ENCODE measurements around the gene SPOUT1.

GRCh38 chr9:128821584-128822406 lies 7.8 kb downstream of the SPOUT1 start:
- TF ChIP-seq, protein P1, sequence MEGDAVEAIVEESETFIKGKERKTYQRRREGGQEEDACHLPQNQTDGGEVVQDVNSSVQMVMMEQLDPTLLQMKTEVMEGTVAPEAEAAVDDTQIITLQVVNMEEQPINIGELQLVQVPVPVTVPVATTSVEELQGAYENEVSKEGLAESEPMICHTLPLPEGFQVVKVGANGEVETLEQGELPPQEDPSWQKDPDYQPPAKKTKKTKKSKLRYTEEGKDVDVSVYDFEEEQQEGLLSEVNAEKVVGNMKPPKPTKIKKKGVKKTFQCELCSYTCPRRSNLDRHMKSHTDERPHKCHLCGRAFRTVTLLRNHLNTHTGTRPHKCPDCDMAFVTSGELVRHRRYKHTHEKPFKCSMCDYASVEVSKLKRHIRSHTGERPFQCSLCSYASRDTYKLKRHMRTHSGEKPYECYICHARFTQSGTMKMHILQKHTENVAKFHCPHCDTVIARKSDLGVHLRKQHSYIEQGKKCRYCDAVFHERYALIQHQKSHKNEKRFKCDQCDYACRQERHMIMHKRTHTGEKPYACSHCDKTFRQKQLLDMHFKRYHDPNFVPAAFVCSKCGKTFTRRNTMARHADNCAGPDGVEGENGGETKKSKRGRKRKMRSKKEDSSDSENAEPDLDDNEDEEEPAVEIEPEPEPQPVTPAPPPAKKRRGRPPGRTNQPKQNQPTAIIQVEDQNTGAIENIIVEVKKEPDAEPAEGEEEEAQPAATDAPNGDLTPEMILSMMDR (IDR thresholded peaks at IDR 0.05; ENCODE audit: insufficient read depth, low read depth, low read length) = no peak
- TF ChIP-seq EZH2 (IDR thresholded peaks at IDR 0.05; ENCODE audit: insufficient read depth, low read length) = no peak

Measured in astrocyte (in vitro differentiated cells and primary cell).